K562 (cell line): ENCODE results near the gene HDAC9. TPM values are rescaled to one million over a fixed set of nuclear protein-coding genes. Genes with fewer than 3 reads are reported as not detected.

Experiments used
- ATAC-seq: fragments of 200-7000 bp; cut with Tn5 transposase; 3 replicates; pipeline ENCODE4 v1.9.1; 2020; ENCODE audit warnings: moderate library complexity
- BruUV-seq: library from RNA; stranded (reverse); fragments of 400-500 nt; replicated peaks from 2 replicates; lab custom pipeline; 2021; lab: Mats Ljungman, UMichigan
- CTCF ChIA-PET: fragments of 300-600 bp; formaldehyde crosslinking; extraction: SDS; loops from one replicate; lab custom pipeline; 2021; ENCODE audit warnings: low intra/inter-chr PET ratio; lab: Yijun Ruan, JAX
- POLR2A ChIA-PET: fragments of 300-600, 350-650 bp; sonication (Branson Sonifier 250); formaldehyde crosslinking; extraction: SDS; loops from one replicate; lab custom pipeline; 2021; ENCODE audit warnings: antibody characterized with exemption, inconsistent platforms; lab: Yijun Ruan, JAX
- DNase-seq, 4 experiments: peaks; one replicate each; pipeline versions ENCODE4 v3.0.0 to v3.0.0-alpha.2; 2011 to 2018; ENCODE audit warnings: low spot score in 3 of 4, mixed read lengths in 3 of 4; ENCODE audit errors: extremely low read depth in 1 of 4
- FAIRE-seq: peaks from 2 replicates; lab custom pipeline; 2011; peaks lifted over from hg19 to GRCh38; lab: Jason Lieb, UNC
- H2AFZ ChIP-seq: 2 replicates; pipeline ENCODE4 v1.6.0; 2011; ENCODE audit warnings: low read depth, low read length, control low read depth, inconsistent platforms
- H3K27ac ChIP-seq: fragments of 200-600 bp; 3 replicates; pipeline ENCODE4 v1.8.0; 2011; ENCODE audit warnings: low read depth, mild to moderate bottlenecking, control low read depth, inconsistent platforms, low read length, moderate library complexity, mixed read lengths; ENCODE audit errors: extremely low read depth
- H3K27me3 ChIP-seq, 2 experiments: fragments of 300-600 bp in 1 of 2; 2 replicates in 1 of 2; 3 replicates in 1 of 2; pipeline versions ENCODE4 v1.6.0 to v1.8.0; 2011; ENCODE audit warnings: inconsistent platforms in 2 of 2, low read length in 2 of 2, mild to moderate bottlenecking in 1 of 2, mixed read lengths in 1 of 2, moderate library complexity in 1 of 2; ENCODE audit not compliant: control insufficient read depth in 2 of 2, insufficient read depth in 2 of 2
- H3K36me3 ChIP-seq: fragments of 300-600 bp; 3 replicates; pipeline ENCODE4 v1.8.0; 2011; ENCODE audit warnings: mild to moderate bottlenecking, low read length, inconsistent platforms; ENCODE audit not compliant: control insufficient read depth, insufficient read depth
- H3K4me1 ChIP-seq, 2 experiments: fragments of 200-600 bp in 1 of 2; replicated peaks in 1 of 2; 2 replicates in 1 of 2; 3 replicates in 1 of 2; pipeline versions ENCODE4 v1.5.1 to v1.8.0; 2011; ENCODE audit warnings: inconsistent platforms in 2 of 2, low read length in 2 of 2, mild to moderate bottlenecking in 1 of 2, mixed read lengths in 1 of 2, moderate library complexity in 1 of 2; ENCODE audit not compliant: control insufficient read depth in 2 of 2, insufficient read depth in 2 of 2
- H3K4me2 ChIP-seq: 2 replicates; pipeline ENCODE4 v1.6.1; 2011; ENCODE audit warnings: low read length, control low read depth, inconsistent platforms, mixed read lengths; ENCODE audit not compliant: insufficient read depth
- H3K4me3 ChIP-seq: fragments of 200-600 bp; sonication (generic), shearing (Covaris generic); 2 replicates; pipeline ENCODE4 v1.5.1; 2016; ENCODE audit warnings: control low read depth, inconsistent platforms
- H3K79me2 ChIP-seq: fragments of 200-600 bp; 3 replicates; pipeline ENCODE4 v1.8.0; 2011; ENCODE audit warnings: low read length, inconsistent platforms; ENCODE audit not compliant: control insufficient read depth, insufficient read depth
- H3K9ac ChIP-seq, 2 experiments: 2 replicates each; pipeline versions ENCODE4 v1.6.0 to v1.6.1; 2011; ENCODE audit warnings: low read depth in 2 of 2, low read length in 2 of 2, control low read depth in 1 of 2, inconsistent platforms in 1 of 2, mild to moderate bottlenecking in 1 of 2, mixed read lengths in 1 of 2; ENCODE audit not compliant: insufficient read depth in 1 of 2
- H3K9me1 ChIP-seq: one replicate; pipeline ENCODE4 v1.6.0; 2011; ENCODE audit warnings: inconsistent platforms, mild to moderate bottlenecking, low read length, moderate library complexity; ENCODE audit not compliant: control insufficient read depth, insufficient read depth
- H3K9me3 ChIP-seq: replicated peaks from 2 replicates; pipeline ENCODE4 v1.5.1; 2011; ENCODE audit warnings: low read depth, low read length, inconsistent platforms; ENCODE audit not compliant: control insufficient read depth, insufficient read depth
- H4K20me1 ChIP-seq: replicated peaks from 2 replicates; pipeline ENCODE4 v1.6.1; 2011; ENCODE audit warnings: low read length, inconsistent platforms, mixed read lengths; ENCODE audit not compliant: control insufficient read depth, insufficient read depth
- CBX2 ChIP-seq: fragments of 200-600 bp; sonication (generic); IDR thresholded peaks from one replicate; pipeline ENCODE4 v1.6.1; 2012; ENCODE audit warnings: mild to moderate bottlenecking, low read length, inconsistent platforms; ENCODE audit not compliant: insufficient read depth, poor library complexity, severe bottlenecking
- CTBP1 ChIP-seq: fragments of 450-650 bp; IDR thresholded peaks from 2 replicates; pipeline ENCODE4 v1.6.1; 2016; ENCODE audit warnings: borderline replicate concordance
- ELF4 ChIP-seq: fragments of 450-650 bp; formaldehyde crosslinking; IDR thresholded peaks from 2 replicates; pipeline ENCODE4 v1.4.0; 2022; ENCODE audit warnings: missing genetic modification characterization
- HDAC1 ChIP-seq, 2 experiments: fragments of 450-650 bp; IDR thresholded peaks; 2 replicates each; pipeline ENCODE4 v1.6.1; 2016 to 2017; ENCODE audit warnings: inconsistent platforms in 1 of 2, mild to moderate bottlenecking in 1 of 2, moderate library complexity in 1 of 2
- HMG20A ChIP-seq: fragments of 450-650 bp; formaldehyde crosslinking; conservative IDR thresholded peaks from 2 replicates; pipeline ENCODE4 v1.4.0; 2020; ENCODE audit warnings: mild to moderate bottlenecking, mixed read lengths
- IFI16 ChIP-seq: fragments of 250-450 bp; sonication (Bioruptor Pico); IDR thresholded peaks from 2 replicates; pipeline ENCODE4 v2.1.2; 2022; ENCODE audit warnings: mild to moderate bottlenecking, inconsistent platforms
- LEF1 ChIP-seq: fragments of 450-650 bp; IDR thresholded peaks from 2 replicates; pipeline ENCODE4 v1.6.1; 2016; ENCODE audit warnings: mild to moderate bottlenecking
- NELFE ChIP-seq: IDR thresholded peaks from 2 replicates; pipeline ENCODE4 v1.6.1; 2011; ENCODE audit warnings: mild to moderate bottlenecking; ENCODE audit not compliant: insufficient read depth, insufficient read length
- RCOR1 ChIP-seq, 2 experiments: IDR thresholded peaks; 2 replicates each; pipeline ENCODE4 v1.6.1; 2012; ENCODE audit warnings: low read depth in 2 of 2, low read length in 2 of 2, borderline replicate concordance in 1 of 2, improper control_type of control experiment in 1 of 2
- SRSF3 ChIP-seq: fragments of 200-400 bp; formaldehyde crosslinking; IDR thresholded peaks from 2 replicates; pipeline ENCODE4 v1.6.1; 2016; ENCODE audit warnings: mild to moderate bottlenecking, low read length, moderate library complexity; ENCODE audit not compliant: insufficient read depth
- TGIF2 ChIP-seq: sonication (generic); formaldehyde crosslinking; IDR thresholded peaks from 2 replicates; pipeline ENCODE4 v1.8.1; 2022; ENCODE audit warnings: mild to moderate bottlenecking, missing genetic modification reagents, moderate library complexity
- U2AF2 ChIP-seq: fragments of 200-400 bp; formaldehyde crosslinking; optimal IDR thresholded peaks from 2 replicates; pipeline ENCODE3; 2017; ENCODE audit warnings: low read depth, mild to moderate bottlenecking, low read length
- ZFPM2 ChIP-seq: fragments of 250-450 bp; sonication (Bioruptor Pico); IDR thresholded peaks from 2 replicates; pipeline ENCODE4 v1.5.1; 2022; ENCODE audit warnings: mild to moderate bottlenecking
- ZNF239 ChIP-seq: fragments of 250-450 bp; sonication (Bioruptor Pico); IDR thresholded peaks from 2 replicates; pipeline ENCODE4 v1.4.0; 2020; ENCODE audit warnings: mild to moderate bottlenecking
- ZSCAN29 ChIP-seq: fragments of 450-650 bp; IDR thresholded peaks from 2 replicates; pipeline ENCODE4 v1.6.1; 2017
- ZZZ3 ChIP-seq: fragments of 450-650 bp; IDR thresholded peaks from 2 replicates; pipeline ENCODE4 v1.6.1; 2016; ENCODE audit warnings: antibody characterized with exemption, mild to moderate bottlenecking, moderate library complexity
- WGBS: fragments of 100-300 bp; shearing (Covaris generic); methylation state at CpG from one replicate; pipeline ENCODE4 v1.1.6; 2016; ENCODE audit warnings: low coverage, mixed read lengths; ENCODE audit not compliant: insufficient coverage; ENCODE audit errors: missing lambda C conversion rate; 5-methylcytosine and 5-hydroxymethylcytosine counted together
- in situ Hi-C: fragments of 300-500 bp; cut with MboI; formaldehyde crosslinking; loops from 4 replicates; pipeline ENCODE4 v1.15.0; 2018; ENCODE audit warnings: inconsistent platforms, mixed read lengths
- intact Hi-C: fragments of 100-400 bp; cut with micrococcal nuclease; formaldehyde crosslinking; loops from 2 replicates; pipeline ENCODE4 v1.14.2; 2022
- polyA plus RNA-seq, 8 experiments: library from polyadenylated mRNA; depleted of rRNA in 4 of 8; stranded (reverse) in 5 of 8; unstranded in 3 of 8; fragments of >200 nt; fragmentation: Nextera tagmentation in 2 of 8; fragmentation: Illumina TruSeq in 1 of 8; extraction: Ambion mirVana in 2 of 8; extraction: Trizol in 1 of 8; gene quantifications; 2 replicates each; pipeline versions ENCODE4 v1.2.1 to v1.2.3, GENCODE V29; 2011 to 2014; ENCODE audit warnings: inconsistent platforms in 1 of 8, missing spikeins in 1 of 8
- total RNA-seq, 7 experiments: library from RNA; depleted of rRNA in 6 of 7; stranded (reverse); fragments of >200 nt in 6 of 7; fragmentation: Illumina TruSeq in 2 of 7; extraction: Trizol in 2 of 7; gene quantifications; 2 replicates each; pipeline versions ENCODE4 v1.2.1 to v1.2.3, GENCODE V29; 2011 to 2021; ENCODE audit warnings: low replicate concordance in 1 of 7
- TF ChIP-seq, protein P1 (sequence below), 2 experiments: IDR thresholded peaks; 2 replicates each; pipeline ENCODE4 v1.6.1; 2011; ENCODE audit warnings: borderline replicate concordance in 1 of 2, control low read depth in 1 of 2, low read depth in 1 of 2, low read length in 1 of 2, mild to moderate bottlenecking in 1 of 2, mixed read lengths in 1 of 2, moderate library complexity in 1 of 2; ENCODE audit not compliant: insufficient read depth in 1 of 2, insufficient read length in 1 of 2, poor library complexity in 1 of 2, severe bottlenecking in 1 of 2; ENCODE audit errors: extremely low read depth in 1 of 2

The HDAC9 gene
- total and polyA plus RNA-seq, 9 of the 15 experiments (the other 6 are each of a cell fraction or from before 2014, with no cell fraction given): 0.08 to 0.91 (median 0.33) TPM

DNA sequence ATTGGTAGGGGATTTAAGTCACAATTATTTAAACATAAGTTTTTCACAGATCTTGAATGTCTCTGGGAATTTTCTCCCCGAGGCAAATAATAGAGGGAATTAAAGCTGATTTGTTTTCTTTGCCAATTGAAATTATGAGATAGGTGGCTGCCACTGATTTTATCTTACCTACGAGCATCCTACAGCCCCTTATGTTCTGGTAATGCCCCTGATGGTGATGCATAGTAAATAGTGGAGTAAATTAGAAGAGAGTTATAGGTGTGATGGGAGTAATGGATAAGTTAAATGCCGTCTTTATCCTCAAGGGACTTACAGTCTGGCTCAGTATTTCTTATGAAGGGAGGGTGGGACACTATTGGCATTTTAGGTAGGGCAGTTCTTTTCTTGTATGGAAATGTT, 58.1 kb downstream of the HDAC9 start:
- Histone ChIP-seq H3K9me3 (no peaks in the 10 kb centered on the region), H3K4me3 (no peak overlapping the region), H3K27ac (no peak overlapping the region), H3K27me3 (no peaks in the 10 kb centered on the region), H3K36me3 (no peaks in the 10 kb centered on the region), H2AFZ (no peak overlapping the region), H4K20me1 (no peaks in the 10 kb centered on the region)
- no peak for DNase-seq
- no peak for FAIRE-seq
- no peak for TF ChIP-seq CTBP1
- TF ChIP-seq U2AF2: no peak
- no peak for TF ChIP-seq ZSCAN29
- no peak for TF ChIP-seq ZZZ3
- no peak for TF ChIP-seq ZNF239 (CRISPR knock-in tag)
- no peak for TF ChIP-seq TGIF2 (CRISPR knock-in tag)
- no peak for TF ChIP-seq ELF4 (CRISPR knock-in tag)
- TF ChIP-seq NELFE: no peak
- TF ChIP-seq HMG20A (CRISPR knock-in tag): no peak
- no peak for TF ChIP-seq CBX2
- TF ChIP-seq, protein P1, sequence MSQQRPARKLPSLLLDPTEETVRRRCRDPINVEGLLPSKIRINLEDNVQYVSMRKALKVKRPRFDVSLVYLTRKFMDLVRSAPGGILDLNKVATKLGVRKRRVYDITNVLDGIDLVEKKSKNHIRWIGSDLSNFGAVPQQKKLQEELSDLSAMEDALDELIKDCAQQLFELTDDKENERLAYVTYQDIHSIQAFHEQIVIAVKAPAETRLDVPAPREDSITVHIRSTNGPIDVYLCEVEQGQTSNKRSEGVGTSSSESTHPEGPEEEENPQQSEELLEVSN (IDR thresholded peaks at IDR 0.05; ENCODE audit: borderline replicate concordance in 1 of 2, extremely low read depth in 1 of 2, insufficient read depth in 1 of 2, insufficient read length in 1 of 2, low read depth in 1 of 2, low read length in 1 of 2, poor library complexity in 1 of 2, severe bottlenecking in 1 of 2): no peak
- no peak for TF ChIP-seq HDAC1 (IDR thresholded peaks at IDR 0.05)
- no peak for TF ChIP-seq IFI16 (CRISPR knock-in tag)
- TF ChIP-seq ZFPM2 (CRISPR knock-in tag): no peak
- TF ChIP-seq SRSF3: no peak
- TF ChIP-seq RCOR1 (IDR thresholded peaks at IDR 0.05; ENCODE audit: borderline replicate concordance in 1 of 2, low read depth in 2 of 2, low read length in 2 of 2): no peak
- no peak for TF ChIP-seq LEF1
- TF ChIP-seq, all 486 proteins: peak for 0
- ATAC-seq: no peak
- H3K9ac ChIP-seq: no peak overlapping the region
- intact Hi-C loops: no loop called here
- H3K4me2 ChIP-seq: no peak overlapping the region
- no TSS peak for BruUV-seq
- H3K4me1 ChIP-seq: no peaks in the 10 kb centered on the region
- no peaks in the 10 kb centered on the region for H3K9me1 ChIP-seq
- H3K79me2 ChIP-seq: no peaks in the 10 kb centered on the region
- ChIA-PET CTCF (no interaction called here), POLR2A (interaction anchor here (0.6 kb wide), 1 partner anchor 160 kb away, joined by 3 read pairs; no protein-coding TSS in a partner anchor)
- WGBS: 0% methylated on average over 3 of the region's 3 CpGs
- in situ Hi-C loops: no loop called here
